OCI-LY1 (cell line): ENCODE data around the gene WDPCP.

Source experiments
- H2AFZ ChIP-seq: fragments of 200-600 bp; sonication (generic), shearing (Covaris generic); 2 replicates; pipeline ENCODE4 v1.6.0; 2014; ENCODE audit warnings: antibody characterized with exemption, mild to moderate bottlenecking, low read length
- H3F3A ChIP-seq: fragments of 200-600 bp; sonication (generic), shearing (Covaris generic); 2 replicates; pipeline ENCODE4 v1.6.0; 2014; ENCODE audit warnings: mild to moderate bottlenecking, antibody characterized with exemption, low read length, moderate library complexity; ENCODE audit not compliant: insufficient read depth
- H3K27ac ChIP-seq: fragments of 200-600 bp; sonication (generic); 2 replicates; pipeline ENCODE4 v1.5.1; 2014; ENCODE audit warnings: low read length, mixed run types, mild to moderate bottlenecking, low read depth; ENCODE audit not compliant: poor library complexity, severe bottlenecking
- H3K27me3 ChIP-seq: fragments of 200-600 bp; sonication (generic); 2 replicates; pipeline ENCODE4 v1.6.0; 2014; ENCODE audit warnings: antibody characterized with exemption, mild to moderate bottlenecking, low read length, moderate library complexity; ENCODE audit not compliant: insufficient read depth
- H3K36me3 ChIP-seq: fragments of 200-600 bp; sonication (generic); 2 replicates; pipeline ENCODE4 v1.6.1; 2014; ENCODE audit warnings: mild to moderate bottlenecking, antibody characterized with exemption, low read length, moderate library complexity, mixed read lengths; ENCODE audit not compliant: insufficient read depth
- H3K4me1 ChIP-seq: fragments of 200-600 bp; sonication (generic); 2 replicates; pipeline ENCODE4 v1.5.1; 2014; ENCODE audit warnings: mild to moderate bottlenecking, low read length, moderate library complexity; ENCODE audit not compliant: insufficient read depth, severe bottlenecking
- H3K4me2 ChIP-seq: fragments of 200-600 bp; sonication (generic), shearing (Covaris generic); 2 replicates; pipeline ENCODE4 v1.6.1; 2014; ENCODE audit warnings: low read length
- H3K4me3 ChIP-seq: fragments of 200-600 bp; sonication (generic); 2 replicates; pipeline ENCODE4 v1.5.1; 2014; ENCODE audit warnings: low read length, low read depth, mild to moderate bottlenecking, mixed read lengths; ENCODE audit not compliant: poor library complexity, severe bottlenecking
- H3K79me2 ChIP-seq: fragments of 200-600 bp; shearing (Covaris generic); 2 replicates; pipeline ENCODE4 v1.6.1; 2016; ENCODE audit warnings: mixed run types, low read length, mixed read lengths; ENCODE audit not compliant: insufficient read depth
- H3K9ac ChIP-seq: fragments of 200-600 bp; sonication (generic), shearing (Covaris generic); 2 replicates; pipeline ENCODE4 v1.6.1; 2014; ENCODE audit warnings: mild to moderate bottlenecking, low read length, mixed read lengths
- H3K9me2 ChIP-seq: fragments of 200-600 bp; sonication (generic), shearing (Covaris generic); 2 replicates; pipeline ENCODE4 v1.6.1; 2014; ENCODE audit warnings: low read depth, mild to moderate bottlenecking, low read length, mixed read lengths
- H3K9me3 ChIP-seq: fragments of 200-600 bp; shearing (Covaris generic); 2 replicates; pipeline ENCODE4 v1.6.1; 2014; ENCODE audit warnings: low read length, mixed read lengths
- H4K20me1 ChIP-seq: fragments of 200-600 bp; sonication (generic), shearing (Covaris generic); 2 replicates; pipeline ENCODE4 v1.6.0; 2016; ENCODE audit warnings: mild to moderate bottlenecking, low read length; ENCODE audit not compliant: insufficient read depth
- EZH2 ChIP-seq: fragments of 200-600 bp; sonication (generic), shearing (Covaris generic); IDR thresholded peaks from 2 replicates; pipeline ENCODE4 v1.8.0; 2017; ENCODE audit warnings: borderline replicate concordance, mixed run types, mild to moderate bottlenecking, antibody characterized with exemption, low read length, moderate library complexity, mixed read lengths
- TF ChIP-seq, protein P1 (sequence below): fragments of 200-600 bp; sonication (generic), shearing (Covaris generic); IDR thresholded peaks from 2 replicates; pipeline ENCODE4 v1.5.1; 2017; ENCODE audit warnings: mild to moderate bottlenecking, antibody characterized with exemption, low read length, moderate library complexity, mixed read lengths

WDPCP gene

DNA sequence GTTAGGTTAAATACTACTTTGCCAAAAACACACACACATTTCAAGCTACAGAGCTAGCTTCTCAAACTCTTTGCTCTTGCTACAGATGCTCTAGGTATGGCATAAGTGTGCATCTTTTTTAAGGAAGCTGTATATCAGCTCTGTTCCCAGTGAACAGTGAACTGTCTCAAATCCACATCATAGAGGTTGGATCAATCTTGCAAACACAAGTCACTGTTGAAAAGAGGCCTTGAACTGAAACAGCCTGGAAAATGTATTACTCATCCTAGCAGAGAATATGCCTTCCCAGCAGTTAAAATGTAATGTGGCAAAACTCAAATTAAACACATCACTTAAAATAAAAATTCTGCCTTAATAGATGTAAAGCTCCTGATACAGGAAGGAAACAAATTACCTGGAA is 151.8 kb downstream of the WDPCP start:
- H3K36me3 ChIP-seq = no peaks in the 10 kb centered on the region
- no peaks in the 10 kb centered on the region for H3K79me2 ChIP-seq
- H3K4me3 ChIP-seq = no peak overlapping the region
- H3K27me3 ChIP-seq = no peaks in the 10 kb centered on the region
- no peak overlapping the region for H3K9ac ChIP-seq
- H3K4me2 ChIP-seq = no peak overlapping the region
- no peaks in the 10 kb centered on the region for H3K4me1 ChIP-seq
- TF ChIP-seq EZH2 = no peak
- TF ChIP-seq, protein P1, sequence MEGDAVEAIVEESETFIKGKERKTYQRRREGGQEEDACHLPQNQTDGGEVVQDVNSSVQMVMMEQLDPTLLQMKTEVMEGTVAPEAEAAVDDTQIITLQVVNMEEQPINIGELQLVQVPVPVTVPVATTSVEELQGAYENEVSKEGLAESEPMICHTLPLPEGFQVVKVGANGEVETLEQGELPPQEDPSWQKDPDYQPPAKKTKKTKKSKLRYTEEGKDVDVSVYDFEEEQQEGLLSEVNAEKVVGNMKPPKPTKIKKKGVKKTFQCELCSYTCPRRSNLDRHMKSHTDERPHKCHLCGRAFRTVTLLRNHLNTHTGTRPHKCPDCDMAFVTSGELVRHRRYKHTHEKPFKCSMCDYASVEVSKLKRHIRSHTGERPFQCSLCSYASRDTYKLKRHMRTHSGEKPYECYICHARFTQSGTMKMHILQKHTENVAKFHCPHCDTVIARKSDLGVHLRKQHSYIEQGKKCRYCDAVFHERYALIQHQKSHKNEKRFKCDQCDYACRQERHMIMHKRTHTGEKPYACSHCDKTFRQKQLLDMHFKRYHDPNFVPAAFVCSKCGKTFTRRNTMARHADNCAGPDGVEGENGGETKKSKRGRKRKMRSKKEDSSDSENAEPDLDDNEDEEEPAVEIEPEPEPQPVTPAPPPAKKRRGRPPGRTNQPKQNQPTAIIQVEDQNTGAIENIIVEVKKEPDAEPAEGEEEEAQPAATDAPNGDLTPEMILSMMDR = no peak
- no peak overlapping the region for H2AFZ ChIP-seq
- H3K9me3 ChIP-seq = no peaks in the 10 kb centered on the region
- no peaks in the 10 kb centered on the region for H3K9me2 ChIP-seq
- no peaks in the 10 kb centered on the region for H3F3A ChIP-seq
- H3K27ac ChIP-seq = no peak overlapping the region
- no peaks in the 10 kb centered on the region for H4K20me1 ChIP-seq

DNA sequence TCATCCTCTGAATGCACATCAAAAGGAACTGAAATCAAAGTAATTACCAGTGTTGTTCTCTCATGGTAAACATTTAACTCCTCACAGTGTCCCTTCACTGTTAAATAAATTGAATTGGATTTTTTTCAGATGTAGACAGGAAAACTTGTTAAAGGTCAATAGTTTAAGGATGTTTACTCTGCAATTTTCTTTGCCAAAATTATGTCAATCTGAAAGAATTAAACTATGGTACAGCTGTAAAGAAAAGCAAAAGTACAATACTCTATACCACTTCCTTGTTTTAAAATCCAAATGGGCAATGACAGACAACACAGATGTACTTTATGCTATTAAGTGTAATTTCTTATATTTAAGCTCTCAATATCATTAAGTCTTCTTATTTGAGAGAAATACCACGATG is 153.2 kb downstream of the WDPCP start:
- Histone ChIP-seq H4K20me1 (no peaks in the 10 kb centered on the region), H2AFZ (no peak overlapping the region), H3K4me2 (no peak overlapping the region), H3F3A (no peaks in the 10 kb centered on the region), H3K4me1 (no peaks in the 10 kb centered on the region), H3K27ac (no peak overlapping the region), H3K27me3 (no peaks in the 10 kb centered on the region), H3K36me3 (no peaks in the 10 kb centered on the region), H3K4me3 (no peak overlapping the region), H3K9ac (no peak overlapping the region), H3K9me2 (no peaks in the 10 kb centered on the region), H3K9me3 (no peaks in the 10 kb centered on the region), H3K79me2 (no peaks in the 10 kb centered on the region)
- TF ChIP-seq EZH2 = no peak
- TF ChIP-seq, protein P1 = no peak

GRCh38 chr2:63434024-63435001 is 154.0 kb downstream of the WDPCP start:
- Histone ChIP-seq H3K79me2 (no peaks in the 10 kb centered on the region), H3K4me3 (no peak overlapping the region), H3F3A (no peaks in the 10 kb centered on the region), H3K9ac (no peak overlapping the region), H4K20me1 (no peaks in the 10 kb centered on the region), H2AFZ (no peak overlapping the region), H3K4me1 (no peaks in the 10 kb centered on the region), H3K9me3 (no peaks in the 10 kb centered on the region), H3K9me2 (no peaks in the 10 kb centered on the region), H3K36me3 (no peaks in the 10 kb centered on the region), H3K27ac (no peak overlapping the region), H3K27me3 (no peaks in the 10 kb centered on the region), H3K4me2 (no peak overlapping the region)
- TF ChIP-seq, protein P1 = no peak
- no peak for TF ChIP-seq EZH2
